GM20000 (cell line): ENCODE results near the gene ANKMY2.
"Not testable (repeated sequence)": the region's sequence is repeated elsewhere in the genome, so short reads cannot be mapped to it uniquely, and the experiment has no call there.

Source experiments
- DNase-seq: peaks from one replicate; pipeline ENCODE4 v3.0.0; 2012; ENCODE audit warnings: low spot score
- CTCF ChIP-seq: IDR thresholded peaks from 2 replicates; pipeline ENCODE4 v1.5.1; 2012; ENCODE audit warnings: mild to moderate bottlenecking, control low read depth; ENCODE audit errors: extremely low read depth, missing control alignments

The ANKMY2 gene

GRCh38 chr7:16668049-16668858, 22.7 kb upstream of the ANKMY2 start:
- no peak for TF ChIP-seq CTCF
- DNase-seq = no peak

- no peak for TF ChIP-seq CTCF
- no peak for DNase-seq
Measured at GRCh38 chr7:16667355-16667754, 21.8 kb upstream of the ANKMY2 start.

GRCh38 chr7:16661924-16662323, 16.4 kb upstream of the ANKMY2 start:
- DNase-seq = no peak
- no peak for TF ChIP-seq CTCF

- TF ChIP-seq CTCF = no peak
- DNase-seq = no peak
Measured at GRCh38 chr7:16660702-16661464, 15.3 kb upstream of the ANKMY2 start.

- not testable (repeated sequence) for DNase-seq
Measured at GRCh38 chr7:16659854-16660497, 14.4 kb upstream of the ANKMY2 start.

- TF ChIP-seq CTCF = no peak
- DNase-seq = no peak
Measured at GRCh38 chr7:16657656-16658279, 12.2 kb upstream of the ANKMY2 start.

GRCh38 chr7:16656141-16656540, 10.6 kb upstream of the ANKMY2 start:
- DNase-seq = no peak
- no peak for TF ChIP-seq CTCF
